GM19452 (cell line): Measurements from ENCODE around the gene CCNL1.
A peak's percentile ranks its signal among the peaks of the same experiment; 100 is the strongest.
"Not testable (repeated sequence)": the region's sequence is repeated elsewhere in the genome, so short reads cannot be mapped to it uniquely, and the experiment has no call there.

ENCODE experiments used
- ATAC-seq: cut with Tn5 transposase; IDR thresholded peaks from one replicate; pipeline ENCODE4 v1.9.1; 2021; ENCODE audit not compliant: unreplicated experiment

Gene CCNL1

GRCh38 chr3:157159762-157160657, at the start of gene CCNL1:
CCNL1 (minus strand) TSS chr3:157160147; CDS start chr3:157160094, 53 bp downstream.
- peak; percentile 80 for ATAC-seq

DNA sequence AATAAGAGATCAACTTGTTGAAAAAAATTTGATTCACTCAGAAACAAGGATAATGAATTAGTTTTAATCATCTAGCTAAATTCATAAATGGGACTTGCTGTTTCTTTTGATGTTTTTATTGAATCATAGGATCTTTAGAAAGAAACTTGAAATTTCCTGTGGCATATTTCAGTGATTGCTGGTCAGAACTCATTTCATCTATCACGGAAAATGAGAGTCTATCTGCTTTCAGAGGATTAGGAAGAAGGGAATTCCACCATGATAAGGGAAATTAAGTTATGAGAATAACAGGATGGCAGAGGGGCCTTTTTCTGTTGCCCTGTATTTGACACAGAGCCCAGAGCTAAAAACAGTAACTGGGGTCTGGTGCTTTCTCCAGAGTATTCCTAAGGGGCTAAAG, 44.9 kb upstream of the CCNL1 start:
- no peak for ATAC-seq

GRCh38 chr3:157204431-157204830, 44.5 kb upstream of the CCNL1 start:
- no peak for ATAC-seq

DNA sequence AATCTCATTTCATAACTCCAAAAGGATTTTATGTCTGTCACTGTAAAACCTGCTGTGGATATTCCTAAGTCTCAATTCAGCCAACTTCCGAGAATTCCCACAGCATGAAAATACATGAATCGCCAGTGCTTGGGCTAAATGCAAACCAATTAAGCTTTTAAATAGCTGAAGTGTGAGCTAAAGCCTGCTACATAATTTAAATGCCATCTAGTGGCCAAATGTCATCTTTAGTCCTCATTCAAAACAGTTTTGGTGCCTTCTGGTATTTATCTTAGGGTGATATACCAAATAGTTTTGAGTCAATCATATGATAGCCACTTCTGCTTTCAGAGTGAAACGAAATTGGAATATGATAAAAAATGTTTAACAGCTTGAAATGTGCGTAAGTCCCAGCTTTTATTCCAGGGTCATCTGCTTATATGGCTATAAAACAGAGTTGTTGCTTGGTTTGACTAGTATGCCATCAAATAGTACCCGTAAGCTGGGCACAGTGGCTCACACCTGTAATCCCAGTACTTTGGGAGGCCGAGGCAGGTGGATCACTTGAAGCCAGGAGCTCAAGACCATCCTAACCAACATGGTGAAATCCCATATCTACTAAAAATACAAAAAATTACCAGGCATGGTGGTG, 41.8 kb upstream of the CCNL1 start:
- ATAC-seq, result peak; percentile 68

- ATAC-seq, result no peak
These were observed 39.9 kb upstream of the CCNL1 start for GRCh38 chr3:157199841-157200240.

DNA sequence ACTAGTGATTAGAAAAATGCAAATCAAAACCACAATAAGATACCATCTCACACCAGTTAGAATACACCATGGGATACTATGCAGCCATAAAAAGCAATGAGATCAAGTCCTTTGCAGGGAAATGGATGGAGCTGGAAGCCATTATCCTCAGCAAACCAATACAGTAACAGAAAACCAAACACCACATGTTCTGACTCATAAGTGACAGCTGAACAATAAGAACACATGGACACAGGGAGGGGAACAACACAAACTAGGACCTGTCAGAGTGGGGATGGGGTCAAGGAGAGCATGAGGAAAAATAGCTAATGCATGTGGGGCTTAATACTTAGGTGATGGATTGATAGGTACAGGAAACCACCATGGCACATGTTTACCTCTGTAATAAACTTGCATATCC, 36.0 kb upstream of the CCNL1 start:
- no peak for ATAC-seq

GRCh38 chr3:157191149-157191548, 31.2 kb upstream of the CCNL1 start:
- not testable (repeated sequence) for ATAC-seq

DNA sequence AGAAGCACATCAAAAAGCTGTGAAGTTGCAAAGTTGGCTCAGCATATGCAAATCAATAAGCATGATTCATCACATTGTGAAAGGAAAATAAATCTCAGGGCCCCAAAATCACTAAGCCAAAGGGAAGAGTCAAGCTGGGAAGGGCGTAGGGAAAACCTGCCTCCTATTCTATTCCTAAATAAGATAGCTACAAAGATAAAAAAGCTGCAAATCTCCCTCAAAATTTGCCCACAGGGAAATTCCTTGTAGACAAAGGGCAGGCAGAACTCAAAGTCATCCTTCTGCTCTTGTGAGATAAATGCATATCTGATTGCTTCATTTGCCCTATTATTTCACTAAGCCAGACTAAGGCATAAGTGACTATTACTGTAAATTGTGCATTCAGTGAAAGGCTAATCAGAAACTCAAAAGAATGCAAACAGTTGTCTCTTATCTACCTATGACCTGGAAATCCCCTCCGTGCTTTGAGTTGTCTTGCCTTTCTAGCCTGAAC, 30.5 kb upstream of the CCNL1 start:
- ATAC-seq, result no peak

GRCh38 chr3:157188391-157188790, 28.4 kb upstream of the CCNL1 start:
- ATAC-seq, result no peak

DNA sequence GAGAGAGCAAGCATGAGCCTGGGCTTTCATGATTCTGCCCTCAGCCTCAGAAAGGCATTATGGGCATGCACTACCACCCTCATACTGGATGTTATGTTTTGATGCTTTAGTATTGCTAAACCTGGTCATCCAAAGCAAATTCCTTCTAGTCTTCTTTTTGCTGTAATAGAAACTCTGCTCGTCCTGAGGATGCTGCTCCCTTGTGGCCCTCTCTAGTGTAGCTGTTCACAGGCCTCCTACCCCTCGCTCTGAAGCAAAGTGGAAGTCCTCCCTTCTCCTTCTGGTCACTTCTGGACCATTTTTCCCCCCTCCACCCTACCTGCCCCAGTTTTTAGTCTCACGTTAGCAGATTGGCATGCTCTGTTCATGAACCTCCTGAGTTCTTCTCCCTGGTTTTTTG, 22.9 kb upstream of the CCNL1 start:
- no peak for ATAC-seq

GRCh38 chr3:157180262-157180661, 20.3 kb upstream of the CCNL1 start:
- ATAC-seq, result no peak

- ATAC-seq, result no peak
These were observed 19.4 kb upstream of the CCNL1 start for GRCh38 chr3:157179365-157179803.

GRCh38 chr3:157178503-157179364, 18.8 kb upstream of the CCNL1 start:
- ATAC-seq, result not testable (repeated sequence)

DNA sequence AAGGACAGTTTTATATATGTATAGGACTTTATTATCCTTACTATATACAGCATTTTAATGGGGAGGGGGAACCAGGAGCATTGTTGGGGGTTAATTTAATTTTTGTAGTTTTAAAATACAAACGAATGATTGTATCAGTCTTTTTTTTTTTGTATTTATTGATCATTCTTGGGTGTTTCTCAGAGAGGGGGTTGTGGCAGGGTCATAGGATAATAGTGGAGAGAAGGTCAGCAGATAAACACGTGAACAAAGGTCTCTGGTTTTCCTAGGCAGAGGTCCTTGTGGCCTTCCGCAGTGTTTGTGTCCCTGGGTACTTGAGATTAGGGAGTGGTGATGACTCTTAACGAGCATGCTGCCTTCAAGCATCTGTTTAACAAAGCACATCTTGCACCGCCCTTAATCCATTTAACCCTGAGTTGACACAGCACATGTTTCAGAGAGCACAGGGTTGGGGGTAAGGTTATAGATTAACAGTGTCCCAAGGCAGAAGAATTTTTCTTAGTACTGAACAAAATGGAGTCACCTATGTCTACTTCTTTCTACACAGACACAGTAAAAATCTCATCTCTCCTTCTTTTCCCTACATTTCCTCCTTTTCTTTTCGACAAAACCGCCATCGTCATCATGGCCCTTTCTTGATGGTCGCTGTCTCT, 18.0 kb upstream of the CCNL1 start:
- ATAC-seq, result not testable (repeated sequence)

DNA sequence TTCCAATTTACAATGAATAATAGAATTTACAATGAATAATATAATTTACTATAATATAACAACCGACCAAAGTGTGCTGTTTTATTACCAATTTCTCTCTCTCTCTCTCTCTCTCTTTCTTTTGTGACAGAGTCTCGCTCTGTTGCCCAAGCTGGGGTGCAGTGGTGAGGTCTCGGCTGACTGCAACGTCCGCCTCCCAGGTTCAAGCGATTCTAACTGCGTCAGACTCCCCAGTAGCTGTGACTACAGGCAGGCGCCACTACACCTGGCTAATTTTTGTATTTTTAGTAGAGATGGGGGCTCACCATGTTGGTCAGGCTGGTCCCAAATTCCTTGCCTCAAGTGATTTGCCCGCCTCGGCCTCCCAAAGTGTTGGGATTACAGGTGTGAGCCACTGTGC, 17.0 kb upstream of the CCNL1 start:
- ATAC-seq, result no peak

GRCh38 chr3:157175691-157176507, 16.0 kb upstream of the CCNL1 start:
- no peak for ATAC-seq

DNA sequence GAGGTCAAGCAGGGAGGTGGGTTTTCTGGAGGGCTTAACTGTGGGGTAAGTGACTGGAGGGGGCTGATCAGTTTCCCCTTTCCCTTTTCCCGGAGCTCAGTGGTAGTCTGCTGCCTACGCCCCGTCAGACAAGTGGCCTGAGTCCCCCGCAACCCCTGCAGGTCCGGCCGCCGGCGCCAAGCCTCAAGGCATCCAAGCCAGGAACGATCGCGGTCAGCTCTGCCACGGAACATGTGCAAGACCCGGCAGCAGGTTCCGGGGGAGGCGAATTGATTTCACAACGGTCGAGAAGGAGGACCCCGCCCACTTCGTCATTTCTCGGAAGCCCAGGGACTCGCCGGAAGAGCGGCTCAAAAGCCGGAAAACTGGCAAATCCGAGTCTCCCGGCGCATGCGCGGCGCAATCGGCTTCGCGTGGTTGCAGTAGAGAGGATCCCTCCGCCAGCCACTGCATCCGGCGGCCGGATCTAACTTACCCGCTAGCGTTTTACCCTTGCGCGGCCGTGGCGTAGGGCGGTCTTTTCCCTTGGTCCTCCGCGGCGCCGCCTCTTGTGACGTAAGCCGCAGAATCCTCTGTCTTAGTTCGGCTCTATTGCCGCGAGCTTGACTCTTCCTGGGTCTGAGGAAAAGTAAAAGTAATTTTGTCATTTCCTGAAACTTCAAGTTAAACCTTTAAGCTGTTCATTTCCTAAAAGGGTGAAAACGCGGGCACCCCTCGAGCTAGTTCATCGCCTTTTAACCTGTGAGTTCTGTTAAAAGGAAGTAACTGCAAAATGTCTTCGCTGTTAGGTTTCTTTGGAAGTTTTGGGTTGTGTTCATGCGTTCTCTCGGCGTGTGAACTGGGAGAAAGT, 14.9 kb upstream of the CCNL1 start:
- ATAC-seq, result peak; percentile 96

DNA sequence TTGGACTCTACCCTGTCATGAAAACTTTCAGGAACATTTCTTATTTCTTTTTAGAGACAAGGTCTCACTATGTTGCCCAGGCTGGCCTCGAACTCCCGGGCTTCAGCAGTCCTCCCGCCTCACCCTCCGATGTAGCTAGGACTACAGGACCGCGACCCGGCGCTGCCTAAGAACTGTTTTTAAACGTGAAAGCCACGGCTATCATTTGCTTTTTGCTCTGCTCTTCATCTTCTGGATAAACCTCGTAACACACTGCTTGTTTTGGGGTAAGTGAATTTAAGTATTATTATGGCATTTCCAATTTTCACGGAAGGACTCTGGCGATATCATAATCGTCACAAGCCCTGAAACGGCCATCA, 14.3 kb upstream of the CCNL1 start:
- ATAC-seq, result peak; percentile 0

GRCh38 chr3:157173343-157173742, 13.4 kb upstream of the CCNL1 start:
- ATAC-seq, result not testable (repeated sequence)
